GM12878 (cell line): ENCODE results near the gene BEST1. TPM values are rescaled to one million over a fixed set of nuclear protein-coding genes. Genes with fewer than 3 reads are reported as not detected.

Source experiments
- ATAC-seq: fragments of 200-7000 bp; cut with Tn5 transposase; 3 replicates; pipeline ENCODE4 v1.9.1; 2020; ENCODE audit warnings: mild to moderate bottlenecking, moderate library complexity
- BruUV-seq: library from RNA; stranded (reverse); fragments of 400-500 nt; replicated peaks from 2 replicates; lab custom pipeline; 2021; lab: Mats Ljungman, UMichigan
- CTCF ChIA-PET: fragments of 300-600 bp; sonication (Branson Sonifier 250); formaldehyde crosslinking; extraction: SDS; loops from one replicate; lab custom pipeline; 2021; ENCODE audit warnings: inconsistent platforms; lab: Yijun Ruan, JAX
- POLR2A ChIA-PET: fragments of 350-600 bp; formaldehyde crosslinking; extraction: SDS; loops from one replicate; lab custom pipeline; 2021; ENCODE audit warnings: inconsistent platforms; lab: Charles Lee
- RAD21 ChIA-PET: fragments of 300-600 bp; sonication (Branson Sonifier 250); formaldehyde crosslinking; loops from one replicate; lab custom pipeline; 2023; ENCODE audit warnings: antibody characterized with exemption; ENCODE audit not compliant: unreplicated experiment; lab: Charles Lee
- SMC1A ChIA-PET: fragments of 300-600 bp; sonication (Branson Sonifier 250); formaldehyde crosslinking; loops from one replicate; lab custom pipeline; 2023; ENCODE audit not compliant: unreplicated experiment, uncharacterized antibody; lab: Charles Lee
- DNase-seq: peaks from one replicate; pipeline ENCODE4 v3.0.0-alpha.2; 2011; ENCODE audit warnings: low read depth, low spot score
- FAIRE-seq: peaks from 3 replicates; lab custom pipeline; 2011; peaks lifted over from hg19 to GRCh38; lab: Jason Lieb, UNC
- H2AFZ ChIP-seq: 2 replicates; pipeline ENCODE4 v1.6.0; 2011; ENCODE audit warnings: low read depth, low read length, control low read depth; ENCODE audit not compliant: control insufficient read depth
- H3K27ac ChIP-seq: 2 replicates; pipeline ENCODE4 v1.5.1; 2011; ENCODE audit warnings: control low read depth; ENCODE audit not compliant: control insufficient read depth, insufficient read depth
- H3K27me3 ChIP-seq, 2 experiments: replicated peaks in 1 of 2; 2 replicates each; pipeline versions ENCODE4 v1.6.0 to v1.6.1; 2011; ENCODE audit warnings: low read length in 1 of 2; ENCODE audit not compliant: control insufficient read depth in 2 of 2, insufficient read depth in 2 of 2
- H3K36me3 ChIP-seq, 2 experiments: 2 replicates each; pipeline ENCODE4 v1.5.1; 2011; ENCODE audit warnings: low read length in 1 of 2; ENCODE audit not compliant: control insufficient read depth in 2 of 2, insufficient read depth in 2 of 2
- H3K4me1 ChIP-seq: 2 replicates; pipeline ENCODE4 v1.6.1; 2011; ENCODE audit warnings: mild to moderate bottlenecking, low read length, moderate library complexity, mixed read lengths; ENCODE audit not compliant: control insufficient read depth, insufficient read depth
- H3K4me2 ChIP-seq: 2 replicates; pipeline ENCODE4 v1.6.0; 2011; ENCODE audit warnings: control low read depth; ENCODE audit not compliant: control insufficient read depth, insufficient read depth
- H3K4me3 ChIP-seq: fragments of 200-600 bp; sonication (generic); 2 replicates; pipeline ENCODE4 v1.5.1; 2016
- H3K79me2 ChIP-seq: 2 replicates; pipeline ENCODE4 v1.6.0; 2011; ENCODE audit warnings: low read length; ENCODE audit not compliant: control insufficient read depth, insufficient read depth
- H3K9ac ChIP-seq: 2 replicates; pipeline ENCODE4 v1.8.0; 2011; ENCODE audit warnings: low read length, control low read depth, mixed read lengths; ENCODE audit not compliant: control insufficient read depth, insufficient read depth
- H3K9me3 ChIP-seq: replicated peaks from 3 replicates; pipeline ENCODE4 v1.5.1; 2011; ENCODE audit warnings: mild to moderate bottlenecking, low read length; ENCODE audit not compliant: control insufficient read depth, insufficient read depth
- H4K20me1 ChIP-seq: 2 replicates; pipeline ENCODE4 v1.6.0; 2011; ENCODE audit not compliant: control insufficient read depth, insufficient read depth
- ATF7 ChIP-seq: fragments of 450-650 bp; IDR thresholded peaks from 2 replicates; pipeline ENCODE4 v1.6.1; 2016; ENCODE audit warnings: low read depth, mild to moderate bottlenecking
- BCL3 ChIP-seq: IDR thresholded peaks from 2 replicates; pipeline ENCODE4 v1.6.1; 2011; ENCODE audit warnings: borderline replicate concordance, low read depth, mild to moderate bottlenecking, moderate library complexity, low read length; ENCODE audit not compliant: insufficient read depth, poor library complexity, severe bottlenecking
- ETV6 ChIP-seq, 2 experiments: fragments of 450-650 bp in 1 of 2; IDR thresholded peaks in 1 of 2; conservative IDR thresholded peaks in 1 of 2; 2 replicates each; pipeline ENCODE4 v1.6.1; 2014; ENCODE audit warnings: antibody characterized with exemption in 1 of 2, borderline replicate concordance in 1 of 2, low read depth in 1 of 2, mild to moderate bottlenecking in 1 of 2, moderate library complexity in 1 of 2
- POLR2A ChIP-seq: IDR thresholded peaks from 2 replicates; pipeline ENCODE4 v1.6.1; 2011; ENCODE audit warnings: low read depth, mild to moderate bottlenecking, low read length
- WGBS: methylation state at CpG from one replicate; pipeline ENCODE4 v1.1.6; 2016; ENCODE audit warnings: low lambda C conversion rate; ENCODE audit not compliant: insufficient replicate concordance, insufficient coverage; ENCODE audit errors: missing lambda C conversion rate; 5-methylcytosine and 5-hydroxymethylcytosine counted together
- in situ Hi-C: fragments of 300-500 bp; cut with MboI; formaldehyde crosslinking; loops from 9 replicates; pipeline ENCODE4 v1.14.3; 2018; ENCODE audit warnings: mixed read lengths
- intact Hi-C: fragments of 100-400 bp; cut with micrococcal nuclease; formaldehyde crosslinking; loops from one replicate; pipeline ENCODE4 v1.14.2; 2022; ENCODE audit not compliant: unreplicated experiment
- polyA plus RNA-seq, 11 experiments: library from polyadenylated mRNA; depleted of rRNA in 4 of 11; unstranded in 6 of 11; stranded (reverse) in 5 of 11; fragments of >200 nt; fragmentation: Nextera tagmentation in 4 of 11; fragmentation: Illumina TruSeq in 1 of 11; extraction: Ambion mirVana in 4 of 11; extraction: Trizol in 1 of 11; gene quantifications; 1 replicate in 1 of 11; 2 replicates in 10 of 11; pipeline versions ENCODE4 v1.2.1 to v1.2.3, GENCODE V29; 2011 to 2016; ENCODE audit warnings: inconsistent platforms in 2 of 11, missing spikeins in 2 of 11, low read depth in 1 of 11
- total RNA-seq, 4 experiments: library from RNA; depleted of rRNA in 3 of 4; stranded (reverse); fragments of >200 nt in 3 of 4; fragmentation: Illumina TruSeq in 1 of 4; extraction: Trizol in 1 of 4; gene quantifications; 2 replicates each; pipeline versions ENCODE4 v1.2.1 to v1.2.3, GENCODE V29; 2013 to 2021

Gene BEST1
- total and polyA plus RNA-seq, 10 of the 15 experiments (the other 5 are each of a cell fraction or from before 2014, with no cell fraction given): 0.03 to 3.4 (median 0.15) TPM; not detected in 1

- DNase-seq (no peak), FAIRE-seq (no peak), ATAC-seq (no peak)
- ChIA-PET CTCF (interaction anchor here (1.0 to 2.9 kb wide), 5 partner anchors 10 to 134 kb away, joined by 5 to 19 read pairs (median 6); no protein-coding TSS in a partner anchor), RAD21 (interaction anchor here (1.4 to 2.4 kb wide), 2 partner anchors 108 to 176 kb away, joined by 7 to 9 read pairs; no protein-coding TSS in a partner anchor), POLR2A (interaction anchor here (0.6 to 1.1 kb wide), 2 partner anchors 8 to 153 kb away, joined by 3 to 4 read pairs; no protein-coding TSS in a partner anchor), SMC1A (interaction anchor here (1.4 to 1.6 kb wide), 2 partner anchors 10 to 50 kb away, joined by 5 to 7 read pairs; no protein-coding TSS in a partner anchor)
- Histone ChIP-seq H4K20me1 (no peaks in the 10 kb centered on the region), H3K4me3 (no peak overlapping the region), H3K4me2 (no peak overlapping the region), H2AFZ (no peak overlapping the region), H3K79me2 (peaks cover 2% of the 10 kb centered on the region), H3K9me3 (no peaks in the 10 kb centered on the region), H3K27ac (peak overlapping the region; percentile 74), H3K9ac (no peak overlapping the region), H3K27me3 (no peaks in the 10 kb centered on the region), H3K4me1 (peaks cover 37% of the 10 kb centered on the region), H3K36me3 (no peaks in the 10 kb centered on the region)
- no peak for TF ChIP-seq ETV6 (conservative IDR thresholded peaks at IDR 0.05 in 1 of 2, IDR thresholded peaks at IDR 0.05 in 1 of 2; ENCODE audit: borderline replicate concordance in 1 of 2, low read depth in 1 of 2)
- 0 out of 2 replicates have a peak, but pooled peaks have one; percentile 22 for TF ChIP-seq POLR2A
- BruUV-seq: no TSS peak
- intact Hi-C loops: no loop called here
- WGBS: 96% methylated on average over 10 of the region's 10 CpGs
- in situ Hi-C loops: no loop called here
Measured at GRCh38 chr11:61973476-61974162, 23.5 kb downstream of the BEST1 start.

GRCh38 chr11:61974766-61975631 lies 24.8 kb downstream of the BEST1 start:
- 89% methylated on average over 14 of the region's 14 CpGs for WGBS
- POLR2A ChIA-PET: interaction anchor here (0.6 to 1.0 kb wide), 2 partner anchors 9 to 93 kb away, joined by 4 to 9 read pairs; no protein-coding TSS in a partner anchor
- Histone ChIP-seq H4K20me1 (no peaks in the 10 kb centered on the region), H3K4me1 (peaks cover 34% of the 10 kb centered on the region), H3K4me3 (no peak overlapping the region), H3K36me3 (no peaks in the 10 kb centered on the region), H2AFZ (no peak overlapping the region), H3K9ac (no peak overlapping the region), H3K4me2 (no peak overlapping the region), H3K79me2 (no peaks in the 10 kb centered on the region), H3K27me3 (no peaks in the 10 kb centered on the region), H3K27ac (no peak overlapping the region), H3K9me3 (no peaks in the 10 kb centered on the region)
- FAIRE-seq (no peak), ATAC-seq (no peak), DNase-seq (no peak)
- CTCF ChIA-PET: no interaction called here
- RAD21 ChIA-PET: no interaction called here
- intact Hi-C loops: no loop called here
- TF ChIP-seq BCL3 (no peak), ATF7 (no peak)
- SMC1A ChIA-PET: no interaction called here
- in situ Hi-C loops: no loop called here
- BruUV-seq: no TSS peak
